Measurements from ENCODE around the gene MUC6. TPM values are rescaled to one million over a fixed set of nuclear protein-coding genes. Genes with fewer than 3 reads are reported as not detected.

Gene MUC6
- total and polyA plus RNA-seq, 2 of the 8 experiments (the other 6 are each of a cell fraction or from before 2014, with no cell fraction given): not detected

GRCh38 chr11:1029654-1030053 lies 6.9 kb downstream of the MUC6 start:
- Histone ChIP-seq H3K18ac (ENCODE audit: extremely low read depth, low read length) (no peak overlapping the region), H3K4me2 (ENCODE audit: insufficient read depth in 1 of 2, low read depth in 2 of 2, low read length in 2 of 2) (no peak overlapping the region), H3K79me2 (ENCODE audit: control insufficient read depth in 1 of 2, insufficient read depth in 2 of 2, low read length in 2 of 2) (no peaks in the 10 kb centered on the region), H2BK20ac (ENCODE audit: low read length) (no peak overlapping the region), H3K23ac (ENCODE audit: insufficient read length) (no peak overlapping the region), H4K8ac (ENCODE audit: extremely low read depth, insufficient read depth, low read length) (no peak overlapping the region), H3K27me3 (replicated peaks in 1 of 4; ENCODE audit: control insufficient read depth in 3 of 4, extremely low read depth in 1 of 4, insufficient read depth in 3 of 4, low read length in 3 of 4) (no peaks in the 10 kb centered on the region), H3K79me1 (ENCODE audit: low read depth, low read length) (peaks cover 4% of the 10 kb centered on the region; the same call in 1 of the 2 replicates), H2BK15ac (ENCODE audit: low read length) (no peak overlapping the region), H3K4me1 (replicated peaks in 1 of 4; ENCODE audit: control insufficient read depth in 3 of 4, insufficient read depth in 4 of 4, low read length in 3 of 4) (0 out of 7 replicates have a peak, but pooled peaks cover 0 to 2% (median 0%) of the 10 kb centered on the region in 4 experiments), H2BK120ac (replicated peaks; ENCODE audit: low read depth, low read length) (no peak overlapping the region), H3K27ac (ENCODE audit: low read depth, low read length) (no peak overlapping the region), H4K20me1 (replicated peaks in 1 of 2; ENCODE audit: control insufficient read depth in 1 of 2, insufficient read depth in 2 of 2, low read length in 2 of 2) (peaks cover 0 to 9% of the 10 kb centered on the region in 2 experiments), H3K56ac (replicated peaks; ENCODE audit: insufficient read length, low read depth, low read length) (no peak overlapping the region), H2AK5ac (ENCODE audit: low read depth, low read length) (no peak overlapping the region), H4K91ac (replicated peaks; ENCODE audit: insufficient read length, low read length) (no peak overlapping the region), H3K9me3 (ENCODE audit: insufficient read depth in 2 of 2, low read depth in 1 of 2, low read length in 1 of 2) (no peaks in the 10 kb centered on the region), H3K4me3 (ENCODE audit: extremely low read depth in 1 of 4, insufficient read depth in 2 of 4, low read depth in 3 of 4, low read length in 4 of 4) (no peak overlapping the region), H3K23me2 (ENCODE audit: low read depth, low read length) (peaks cover 7% of the 10 kb centered on the region), H2BK12ac (ENCODE audit: low read depth, low read length) (no peak overlapping the region), H2BK5ac (ENCODE audit: low read depth, low read length) (no peak overlapping the region), H3K9ac (replicated peaks in 1 of 4; ENCODE audit: extremely low read depth in 1 of 4, low read depth in 3 of 4, low read length in 3 of 4) (no peak overlapping the region), H3K14ac (ENCODE audit: insufficient read length) (no peak overlapping the region), H3K4ac (replicated peaks; ENCODE audit: insufficient read length, low read depth, low read length) (no peak overlapping the region), H4K5ac (ENCODE audit: insufficient read length, low read depth, low read length) (no peak overlapping the region), H3K36me3 (ENCODE audit: control insufficient read depth in 2 of 4, insufficient read depth in 4 of 4, low read length in 3 of 4) (no peaks in the 10 kb centered on the region), H2AFZ (ENCODE audit: low read length) (no peak overlapping the region)
- ChIA-PET POLR2A (ENCODE audit: partially characterized antibody) (interaction anchor here (1.0 to 2.5 kb wide), 5 partner anchors 11 to 85 kb away, joined by 3 to 12 read pairs (median 4); no protein-coding TSS in a partner anchor), CTCF (ENCODE audit: partially characterized antibody) (interaction anchor here (0.6 to 1.3 kb wide), 5 partner anchors 9 to 566 kb away, joined by 3 to 5 read pairs (median 3); no protein-coding TSS in a partner anchor)
- 92% methylated on average over 15 of the region's 16 CpGs; no CpG with 5 or more reads in 1 of the 2 experiments for WGBS, 2 experiments (ENCODE audit: extremely low coverage in 1 of 2, insufficient coverage in 1 of 2, insufficient read length in 1 of 2, insufficient replicate concordance in 2 of 2, low coverage in 1 of 2, low lambda C conversion rate in 2 of 2, missing lambda C conversion rate in 1 of 2)
- DNase-seq (ENCODE audit: low read depth in 1 of 2, low spot score in 2 of 2) (no peak), FAIRE-seq (no peak)
- TF ChIP-seq RAD21 (IDR thresholded peaks at IDR 0.05 in 1 of 2, conservative IDR thresholded peaks at IDR 0.05 in 1 of 2; ENCODE audit: low read depth in 2 of 2, low read length in 2 of 2) (peak; percentile 11 to 33; a peak in 3 of 4 replicates), CTCF (IDR thresholded peaks at IDR 0.05; ENCODE audit: control extremely low read depth in 1 of 3, insufficient read depth in 1 of 3, low read depth in 1 of 3, low read length in 3 of 3) (peak in 1 of 3 experiments; percentile 9; a peak in 1 of 4 replicates), E2F6 (IDR thresholded peaks at IDR 0.05) (no peak)

All from H1 (cell line).